Natural killer cell (primary cell): ENCODE data around the gene SUMO1. TPM values are rescaled to one million over a fixed set of nuclear protein-coding genes. Genes with fewer than 3 reads are reported as not detected.

ENCODE experiments used
- ATAC-seq, 3 donors: fragments of 150-1000 bp in 2 of 3; fragments of 200-7000 bp in 1 of 3; cut with Tn5 transposase; 1 replicate in 1 of 3; 2 replicates in 2 of 3; pipeline ENCODE4 v1.10.0; 2021; ENCODE audit warnings: mild to moderate bottlenecking in 2 of 3, moderate library complexity in 2 of 3
- DNase-seq, 2 donors: peaks; one replicate each; pipeline versions ENCODE4 v3.0.0 to v3.0.0-alpha.2; 2013 to 2021; ENCODE audit warnings: mixed read lengths in 1 of 2
- H3K27ac ChIP-seq: one replicate; pipeline ENCODE4 v1.5.1; 2013; ENCODE audit warnings: mild to moderate bottlenecking, low read length
- H3K27me3 ChIP-seq: one replicate; pipeline ENCODE4 v1.6.1; 2013; ENCODE audit warnings: low read length; ENCODE audit not compliant: control insufficient read depth, insufficient read depth
- H3K36me3 ChIP-seq: one replicate; pipeline ENCODE4 v1.6.1; 2013; ENCODE audit warnings: low read length; ENCODE audit not compliant: control insufficient read depth, insufficient read depth
- H3K4me1 ChIP-seq: one replicate; pipeline ENCODE4 v1.6.1; 2013; ENCODE audit warnings: low read length; ENCODE audit not compliant: control insufficient read depth, insufficient read depth
- H3K4me3 ChIP-seq: one replicate; pipeline ENCODE4 v1.5.1; 2013; ENCODE audit warnings: low read length
- H3K9me3 ChIP-seq: one replicate; pipeline ENCODE4 v1.6.1; 2013; ENCODE audit warnings: low read length; ENCODE audit not compliant: control insufficient read depth, insufficient read depth
- H3K27ac Mint-ChIP-seq, 2 donors: one replicate each; pipeline ENCODE4 v1.8.0; 2022; ENCODE audit warnings: mild to moderate bottlenecking in 2 of 2, mixed read lengths in 2 of 2, moderate library complexity in 1 of 2
- H3K27me3 Mint-ChIP-seq, 2 donors: one replicate each; pipeline ENCODE4 v1.8.0; 2022; ENCODE audit warnings: low read depth in 2 of 2, mixed read lengths in 2 of 2
- H3K36me3 Mint-ChIP-seq: one replicate; pipeline ENCODE4 v1.8.0; 2022; ENCODE audit warnings: mixed read lengths
- H3K4me1 Mint-ChIP-seq, 2 donors: one replicate each; pipeline ENCODE4 v1.8.0; 2022; ENCODE audit warnings: mixed read lengths in 2 of 2
- H3K4me3 Mint-ChIP-seq: one replicate; pipeline ENCODE4 v1.8.0; 2022; ENCODE audit warnings: mild to moderate bottlenecking, moderate library complexity, mixed read lengths
- H3K9me3 Mint-ChIP-seq, 2 donors: one replicate each; pipeline ENCODE4 v1.8.0; 2022; ENCODE audit warnings: mixed read lengths in 2 of 2
- CTCF ChIP-seq: fragments of 200-600 bp; IDR thresholded peaks from one replicate; pipeline ENCODE4 v1.8.0; 2022; ENCODE audit warnings: antibody characterized with exemption
- WGBS: methylation state at CpG from one replicate; pipeline ENCODE4 v1.1.7; 2013; ENCODE audit warnings: missing lambda C conversion rate; ENCODE audit not compliant: insufficient coverage; 5-methylcytosine and 5-hydroxymethylcytosine counted together
- intact Hi-C: fragments of 100-400 bp; cut with micrococcal nuclease; formaldehyde crosslinking; loops from one replicate; pipeline ENCODE4 v1.14.2; 2022
- total RNA-seq, 4 donors: library from RNA; stranded (reverse); fragments of 120-200 nt in 1 of 4; gene quantifications; one replicate each; pipeline versions ENCODE4 v1.2.3 to v1.2.4, GENCODE V29; 2013 to 2022

The SUMO1 gene
- total RNA-seq, 3 donors from 2014 or later (not counting 1 experiment from before 2014, with no cell fraction given) = 70.1 to 84.1 (median 70.7) TPM

DNA sequence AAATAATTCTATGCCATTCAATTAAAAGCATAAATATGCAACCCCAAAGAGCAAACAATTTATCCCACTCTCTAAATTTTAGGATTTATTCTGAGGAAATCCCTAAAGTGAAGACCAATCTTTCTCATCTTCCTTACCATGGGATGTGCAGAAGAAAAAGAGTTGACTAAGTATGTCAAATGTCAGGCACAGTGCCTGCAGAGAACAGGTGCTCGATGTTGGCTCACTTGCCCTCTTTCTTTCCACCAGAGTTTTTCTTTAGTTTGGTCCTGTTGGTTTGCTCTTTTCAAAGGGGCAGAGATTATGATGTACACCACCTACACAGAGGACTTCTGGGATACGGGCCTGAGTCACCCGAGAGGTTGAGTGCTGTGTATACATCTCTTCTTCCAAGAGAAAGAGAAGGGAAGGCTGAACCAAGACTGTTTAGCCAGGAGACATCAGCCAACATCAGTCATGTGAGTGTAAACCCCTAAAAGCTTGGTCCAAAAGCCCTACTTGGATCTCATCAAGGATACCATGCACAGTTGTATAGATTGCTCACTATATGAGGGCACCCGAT lies 51.7 kb downstream of the SUMO1 start:
- ATAC-seq (no peak), DNase-seq (no peak)
- H3K4me3 ChIP-seq = no peak overlapping the region
- TF ChIP-seq CTCF = no peak
- Mint-ChIP-seq H3K4me3 (no peak overlapping the region), H3K4me1 (no peaks in the 10 kb centered on the region), H3K27me3 (peaks cover 3 to 20% of the 10 kb centered on the region in 2 donors), H3K9me3 (no peaks in the 10 kb centered on the region), H3K27ac (no peak overlapping the region), H3K36me3 (no peaks in the 10 kb centered on the region)
- no peaks in the 10 kb centered on the region for H3K36me3 ChIP-seq
- 91% methylated on average over 4 of the region's 4 CpGs for WGBS
- no peaks in the 10 kb centered on the region for H3K9me3 ChIP-seq
- intact Hi-C loops = no loop called here
- H3K27me3 ChIP-seq = no peaks in the 10 kb centered on the region
- no peaks in the 10 kb centered on the region for H3K4me1 ChIP-seq
- no peak overlapping the region for H3K27ac ChIP-seq

GRCh38 chr2:202185156-202185555 lies 53.2 kb downstream of the SUMO1 start:
- H3K27me3 ChIP-seq = no peaks in the 10 kb centered on the region
- no peaks in the 10 kb centered on the region for H3K4me1 ChIP-seq
- Mint-ChIP-seq H3K4me1 (no peaks in the 10 kb centered on the region), H3K27ac (no peak overlapping the region), H3K9me3 (no peaks in the 10 kb centered on the region), H3K36me3 (no peaks in the 10 kb centered on the region), H3K4me3 (no peak overlapping the region), H3K27me3 (peaks cover 3 to 15% of the 10 kb centered on the region in 2 donors)
- no peaks in the 10 kb centered on the region for H3K36me3 ChIP-seq
- H3K9me3 ChIP-seq = no peaks in the 10 kb centered on the region
- 78% methylated on average over 6 of the region's 6 CpGs for WGBS
- ATAC-seq = no peak
- intact Hi-C loops = no loop called here
- no peak for TF ChIP-seq CTCF
- H3K4me3 ChIP-seq = no peak overlapping the region
- H3K27ac ChIP-seq = no peak overlapping the region
- DNase-seq = no peak

GRCh38 chr2:202184557-202184956 lies 53.8 kb downstream of the SUMO1 start:
- no peaks in the 10 kb centered on the region for H3K27me3 ChIP-seq
- ATAC-seq (no peak), DNase-seq (no peak)
- no peak for TF ChIP-seq CTCF
- Mint-ChIP-seq H3K9me3 (no peaks in the 10 kb centered on the region), H3K27me3 (peaks cover 3 to 13% of the 10 kb centered on the region in 2 donors), H3K27ac (no peak overlapping the region), H3K4me1 (no peaks in the 10 kb centered on the region), H3K4me3 (no peak overlapping the region), H3K36me3 (no peaks in the 10 kb centered on the region)
- WGBS = 88% methylated on average over 2 of the region's 2 CpGs
- H3K36me3 ChIP-seq = no peaks in the 10 kb centered on the region
- H3K9me3 ChIP-seq = no peaks in the 10 kb centered on the region
- intact Hi-C loops = no loop called here
- no peaks in the 10 kb centered on the region for H3K4me1 ChIP-seq
- no peak overlapping the region for H3K4me3 ChIP-seq
- H3K27ac ChIP-seq = no peak overlapping the region
